Thyroid gland (tissue), 4 donors: ENCODE data around the gene ACTL8.

Experiments
- POLR2A ChIP-seq, 2 donors: fragments of 450-650 bp; IDR thresholded peaks; one replicate each; pipeline ENCODE4 v1.6.1; 2017; ENCODE audit warnings: antibody characterized with exemption in 2 of 2, mild to moderate bottlenecking in 2 of 2, moderate library complexity in 1 of 2
- TF ChIP-seq, protein P1 (sequence below), 6 experiments: fragments of 200-600 bp in 3 of 6; fragments of 450-650 bp in 3 of 6; sonication (generic) in 3 of 6; IDR thresholded peaks; one replicate each; pipeline ENCODE4 v1.5.1; 2016 to 2019; ENCODE audit warnings: antibody characterized with exemption in 6 of 6, mild to moderate bottlenecking in 2 of 6, inconsistent platforms in 1 of 6, moderate library complexity in 1 of 6

DNA sequence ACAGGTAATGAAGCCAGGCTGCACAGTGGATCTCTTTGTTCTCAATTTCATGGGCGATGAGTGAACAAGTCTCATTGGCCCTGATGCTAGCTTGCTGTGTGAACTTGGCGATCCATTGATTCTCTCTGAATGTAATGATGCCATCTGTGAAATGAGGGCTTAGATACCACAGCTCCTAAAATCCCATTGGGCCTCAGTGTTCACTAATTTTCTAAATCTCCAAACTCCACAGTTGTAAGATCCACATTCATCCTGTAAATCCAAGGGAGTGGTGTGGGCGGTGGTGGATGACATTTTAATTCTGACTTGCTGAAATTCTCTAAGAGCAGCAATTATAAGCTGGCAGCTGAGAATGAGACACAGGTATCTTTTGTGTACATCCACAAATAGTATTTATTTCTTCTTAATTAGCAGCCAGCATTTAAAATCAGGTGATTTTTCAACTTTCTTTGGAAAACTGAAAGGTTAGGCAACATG is 9.6 kb upstream of the ACTL8 start:
- TF ChIP-seq POLR2A (IDR thresholded peaks at IDR 0.05), result no peak
- TF ChIP-seq, protein P1, sequence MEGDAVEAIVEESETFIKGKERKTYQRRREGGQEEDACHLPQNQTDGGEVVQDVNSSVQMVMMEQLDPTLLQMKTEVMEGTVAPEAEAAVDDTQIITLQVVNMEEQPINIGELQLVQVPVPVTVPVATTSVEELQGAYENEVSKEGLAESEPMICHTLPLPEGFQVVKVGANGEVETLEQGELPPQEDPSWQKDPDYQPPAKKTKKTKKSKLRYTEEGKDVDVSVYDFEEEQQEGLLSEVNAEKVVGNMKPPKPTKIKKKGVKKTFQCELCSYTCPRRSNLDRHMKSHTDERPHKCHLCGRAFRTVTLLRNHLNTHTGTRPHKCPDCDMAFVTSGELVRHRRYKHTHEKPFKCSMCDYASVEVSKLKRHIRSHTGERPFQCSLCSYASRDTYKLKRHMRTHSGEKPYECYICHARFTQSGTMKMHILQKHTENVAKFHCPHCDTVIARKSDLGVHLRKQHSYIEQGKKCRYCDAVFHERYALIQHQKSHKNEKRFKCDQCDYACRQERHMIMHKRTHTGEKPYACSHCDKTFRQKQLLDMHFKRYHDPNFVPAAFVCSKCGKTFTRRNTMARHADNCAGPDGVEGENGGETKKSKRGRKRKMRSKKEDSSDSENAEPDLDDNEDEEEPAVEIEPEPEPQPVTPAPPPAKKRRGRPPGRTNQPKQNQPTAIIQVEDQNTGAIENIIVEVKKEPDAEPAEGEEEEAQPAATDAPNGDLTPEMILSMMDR (IDR thresholded peaks at IDR 0.05), result no peak
